Hematopoietic multipotent progenitor cell treated with erythropoietin and hydrocortisone succinate and interleukin-3 and kit ligand, for 6 days (in vitro differentiated cells): ENCODE data around the gene CFC1B.
"Not testable (repeated sequence)": the region's sequence is repeated elsewhere in the genome, so short reads cannot be mapped to it uniquely, and the experiment has no call there.

Experiments
- DNase-seq: peaks from one replicate; pipeline ENCODE4 v3.0.0-alpha.2; 2015

The CFC1B gene

DNA sequence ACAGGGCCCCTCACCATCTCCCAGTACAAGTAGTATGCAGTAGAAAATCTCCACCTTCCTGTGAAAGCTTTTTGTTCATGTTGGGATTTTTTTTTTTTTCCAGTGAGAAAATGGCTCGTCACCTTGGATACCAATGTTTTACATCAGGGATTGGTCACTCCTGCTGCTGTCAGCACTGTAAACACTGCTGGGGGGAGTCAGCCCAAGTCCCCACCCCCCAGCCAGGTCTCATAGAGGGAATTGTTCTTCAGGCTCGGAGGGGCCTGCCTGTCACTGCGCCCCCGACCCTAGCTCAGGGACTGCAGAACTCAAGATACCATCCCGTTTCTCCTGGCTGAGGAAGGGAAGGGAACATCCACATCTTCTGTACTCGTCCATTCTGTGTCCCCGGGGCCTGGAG lies at the start of gene CFC1B:
CFC1B (plus strand) TSS at position 231 of the 400 bp plus-strand sequence. CDS start 263 bp downstream, outside the sequence.
- not testable (repeated sequence) for DNase-seq

DNA sequence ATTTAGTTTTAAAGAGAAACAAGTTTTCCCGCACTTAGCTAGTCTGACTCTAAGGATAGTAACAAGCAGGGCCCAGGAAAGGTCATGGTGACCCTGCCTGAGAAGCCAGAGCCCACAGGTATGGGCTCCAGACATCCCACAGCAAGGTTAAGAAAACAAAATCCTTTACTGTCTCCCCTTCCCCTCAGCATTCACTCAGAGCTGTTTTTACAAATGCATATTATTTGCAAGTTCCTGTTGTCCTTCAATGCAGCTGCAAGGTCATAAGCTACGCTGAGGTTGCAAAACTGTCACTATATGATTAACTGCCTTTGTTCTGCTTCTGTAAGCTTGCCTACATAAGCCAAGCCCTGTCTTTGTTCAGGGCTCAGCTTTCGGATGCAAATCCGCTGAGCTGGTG lies 29.9 kb upstream of the CFC1B start:
- DNase-seq: not testable (repeated sequence)

DNA sequence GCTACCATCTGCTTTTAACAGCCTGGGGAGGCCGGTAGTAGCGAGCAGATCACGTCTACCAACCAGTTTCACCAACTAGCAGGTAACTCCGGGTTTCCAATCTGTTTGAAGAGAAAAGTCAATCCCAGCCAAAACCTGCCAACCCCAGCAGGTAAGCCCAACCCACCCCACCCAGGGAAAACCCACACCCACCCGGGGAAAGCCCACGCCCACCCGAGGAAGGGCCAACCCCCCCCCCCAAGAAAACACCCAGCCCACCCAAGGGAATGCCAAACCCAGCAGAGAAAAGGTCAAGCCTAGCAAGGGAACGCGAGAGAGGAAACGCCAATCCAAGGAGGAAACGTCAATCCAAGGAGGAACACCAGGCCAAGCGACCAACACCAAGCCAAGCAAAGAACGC lies 11.8 kb upstream of the CFC1B start, which contains the start of gene POTEI:
POTEI (minus strand) TSS at position 101 of the 400 bp plus-strand sequence; CDS start at position 8, 93 bp downstream.
- not testable (repeated sequence) for DNase-seq

DNA sequence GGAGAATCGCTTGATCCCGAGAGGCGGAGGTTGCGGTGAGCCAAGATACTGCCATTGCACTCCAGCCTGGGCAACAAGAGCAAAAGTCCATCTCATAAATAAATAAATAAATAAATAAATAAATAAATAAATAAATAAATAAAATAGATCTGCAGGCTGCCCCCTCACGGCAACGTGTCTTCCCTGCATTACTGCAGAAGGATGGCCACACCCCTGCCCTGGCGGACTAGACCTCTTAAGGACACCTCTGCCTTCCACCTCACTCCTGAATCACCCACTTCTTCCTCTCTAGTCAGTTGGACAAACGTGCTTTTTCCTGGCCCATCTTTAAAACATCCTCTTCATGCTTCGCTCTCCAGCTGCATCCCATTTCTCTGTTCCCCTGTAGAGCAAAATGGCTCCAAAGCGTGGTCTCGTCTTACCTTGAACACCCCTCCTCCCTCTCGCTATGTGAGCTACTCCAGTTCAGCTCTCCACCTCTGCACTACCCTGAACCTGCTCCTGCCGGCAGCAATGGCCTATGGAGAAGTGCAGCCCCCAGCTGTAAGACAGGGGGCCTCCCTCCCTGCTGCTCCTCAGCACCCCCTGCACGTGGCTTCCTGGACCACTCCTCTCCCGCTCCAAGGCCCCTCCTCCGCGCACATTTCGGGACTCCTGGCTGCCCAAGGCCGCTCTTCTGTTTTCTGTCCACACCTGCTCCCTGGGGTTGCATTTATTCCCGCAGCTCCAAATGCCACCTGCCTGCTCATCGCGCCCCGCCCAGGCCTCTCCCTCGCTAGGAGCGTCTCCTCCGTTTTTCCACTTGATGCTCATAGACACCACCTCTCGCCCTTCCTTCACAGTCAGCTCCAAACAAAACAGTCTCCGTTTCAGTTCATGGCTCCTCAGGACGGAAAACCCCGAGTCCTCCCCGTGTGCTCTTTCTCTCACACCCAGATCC lies 9.9 kb upstream of the CFC1B start:
- DNase-seq: not testable (repeated sequence)

DNA sequence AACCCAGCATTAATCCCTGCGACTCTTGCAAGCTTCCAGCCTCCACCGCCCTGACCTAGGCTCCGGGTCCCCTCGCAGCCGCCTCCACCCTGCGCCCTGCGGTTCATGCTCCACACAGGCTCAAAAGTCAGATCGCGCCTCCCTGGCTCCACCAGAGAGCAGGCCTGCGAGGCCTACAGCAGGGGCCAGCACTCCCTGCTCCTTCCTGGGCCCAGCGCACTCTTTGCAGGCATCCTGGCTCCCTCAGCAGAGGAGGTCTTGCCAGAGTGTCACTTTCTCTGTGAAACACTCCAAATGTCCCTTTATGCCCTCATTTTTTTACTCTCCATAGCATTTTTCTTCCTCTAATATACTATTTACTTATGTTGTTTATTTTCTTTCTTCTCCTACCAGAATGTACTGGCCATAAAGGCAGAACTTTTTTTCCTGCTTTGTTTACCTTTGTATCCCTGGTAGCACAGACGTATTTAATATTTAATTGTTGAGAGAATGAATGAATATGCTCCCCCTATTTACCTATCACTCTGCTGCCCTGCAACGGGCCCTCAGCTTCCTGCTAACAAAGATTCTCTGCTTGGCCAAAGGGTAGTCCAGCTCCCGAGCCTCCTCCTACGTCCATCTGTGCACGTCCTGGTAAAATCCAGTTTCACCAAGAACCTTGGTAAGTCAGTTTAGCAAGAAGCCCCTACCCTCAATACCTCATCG lies 9.1 kb upstream of the CFC1B start:
- DNase-seq: not testable (repeated sequence)

DNA sequence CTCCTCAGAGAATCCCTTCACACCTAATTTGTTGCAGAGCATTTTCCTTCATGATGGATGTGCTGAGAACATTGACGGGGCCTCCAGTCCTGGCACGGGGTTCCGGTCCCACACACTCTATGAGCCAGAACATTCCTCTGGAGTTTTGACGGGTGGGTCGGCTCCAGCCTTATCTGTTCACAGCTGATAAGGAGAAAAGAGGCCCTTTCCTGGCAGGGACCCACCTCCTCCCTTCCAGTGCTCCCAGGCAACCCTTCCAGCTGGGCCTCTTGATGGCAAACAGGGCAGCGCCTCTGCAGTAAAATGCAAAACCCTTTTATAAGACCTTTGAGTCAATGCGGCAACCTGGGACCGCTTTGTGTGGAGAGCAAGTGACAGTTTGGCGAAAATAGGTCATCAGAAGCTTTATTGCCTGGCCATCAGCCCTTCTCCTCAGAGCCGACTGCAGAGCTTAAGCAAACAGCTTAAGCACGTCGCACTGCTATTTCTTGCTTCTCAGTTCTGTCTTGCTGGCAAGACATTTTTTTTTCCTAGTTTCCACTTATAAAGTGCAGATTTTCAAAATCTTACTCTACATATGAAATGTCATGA lies 2.4 kb upstream of the CFC1B start:
- DNase-seq: not testable (repeated sequence)

DNA sequence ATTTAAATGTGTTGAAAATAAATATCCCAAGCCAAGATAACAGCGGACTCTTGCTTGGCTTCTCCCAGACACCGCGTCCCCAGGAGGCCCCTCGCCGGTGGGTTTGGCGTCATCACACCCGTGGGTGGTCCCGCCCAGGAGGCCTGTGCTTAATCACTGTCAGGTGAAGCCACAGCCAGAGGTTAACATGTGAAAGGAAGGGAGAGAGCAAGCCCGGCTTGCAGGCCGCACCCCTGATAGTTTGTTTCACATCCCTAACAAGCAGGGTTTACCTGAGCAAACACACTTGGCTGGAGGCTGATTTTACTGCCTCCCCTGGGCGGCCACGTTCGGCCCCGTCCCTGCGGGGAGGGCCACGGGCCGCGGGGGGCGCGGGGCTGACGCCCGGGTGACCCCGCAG lies 1.4 kb downstream of the CFC1B start:
- DNase-seq: not testable (repeated sequence)

DNA sequence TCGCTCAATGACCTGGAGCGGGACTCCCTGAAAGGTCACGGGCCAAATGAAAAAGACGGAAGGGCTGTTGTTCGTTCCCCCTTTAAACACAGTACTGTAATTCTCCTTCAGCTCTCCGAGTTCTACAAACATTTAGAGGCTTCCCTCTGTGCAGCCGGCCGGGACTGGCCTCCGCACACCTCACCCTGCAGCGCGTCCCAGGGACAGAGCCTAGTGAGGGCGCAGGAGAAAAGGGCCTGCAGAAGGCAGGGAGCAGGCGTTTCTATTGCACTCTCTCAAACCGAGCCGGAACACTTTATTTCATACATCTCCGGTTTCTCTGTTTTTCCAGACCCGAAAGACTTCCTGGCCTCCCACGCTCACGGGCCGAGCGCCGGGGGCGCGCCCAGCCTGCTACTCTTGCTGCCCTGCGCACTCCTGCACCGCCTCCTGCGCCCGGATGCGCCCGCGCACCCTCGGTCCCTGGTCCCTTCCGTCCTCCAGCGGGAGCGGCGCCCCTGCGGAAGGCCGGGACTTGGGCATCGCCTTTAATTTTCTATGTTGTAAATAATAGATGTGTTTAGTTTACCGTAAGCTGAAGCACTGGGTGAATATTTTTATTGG lies 6.4 kb downstream of the CFC1B start:
- not testable (repeated sequence) for DNase-seq

DNA sequence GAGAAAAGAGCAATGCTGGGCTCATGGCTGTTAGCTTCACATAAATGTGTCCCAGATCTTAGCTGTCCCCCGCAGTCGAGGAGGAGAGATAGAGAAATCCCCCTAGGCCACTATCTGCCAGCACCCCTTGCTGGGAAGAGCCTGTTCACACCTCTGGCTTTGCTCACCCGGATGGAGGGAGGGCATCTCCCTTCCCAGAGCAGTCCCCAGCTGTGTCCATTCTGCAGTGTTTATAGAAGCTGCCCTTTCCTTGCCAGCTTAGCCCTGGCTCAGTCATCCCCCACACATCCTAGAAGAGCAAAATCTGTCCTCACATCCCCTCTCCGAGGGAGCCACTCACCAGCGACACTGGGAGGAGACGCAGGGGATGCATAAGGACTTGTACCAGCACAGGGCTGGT lies 8.5 kb downstream of the CFC1B start:
- not testable (repeated sequence) for DNase-seq

DNA sequence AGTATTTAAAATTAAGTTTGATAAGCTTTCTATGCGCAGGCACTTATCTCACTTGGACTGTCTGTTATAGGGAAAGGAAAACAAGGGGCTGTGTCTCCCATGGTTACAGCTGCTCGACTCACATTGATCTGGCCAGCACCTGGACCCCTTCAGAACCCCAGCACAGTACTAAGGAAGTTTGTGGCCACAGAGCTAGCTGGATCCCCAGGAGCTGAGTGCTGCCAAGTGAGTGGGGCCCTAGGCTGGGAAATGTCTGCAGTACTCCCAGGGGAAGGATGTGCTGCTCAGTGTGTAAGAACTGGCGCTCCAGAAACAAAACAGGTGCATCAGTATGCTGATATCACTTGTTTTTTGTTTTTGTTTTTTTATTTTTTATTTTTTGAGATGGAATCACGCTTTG lies 9.2 kb downstream of the CFC1B start:
- DNase-seq: not testable (repeated sequence)

DNA sequence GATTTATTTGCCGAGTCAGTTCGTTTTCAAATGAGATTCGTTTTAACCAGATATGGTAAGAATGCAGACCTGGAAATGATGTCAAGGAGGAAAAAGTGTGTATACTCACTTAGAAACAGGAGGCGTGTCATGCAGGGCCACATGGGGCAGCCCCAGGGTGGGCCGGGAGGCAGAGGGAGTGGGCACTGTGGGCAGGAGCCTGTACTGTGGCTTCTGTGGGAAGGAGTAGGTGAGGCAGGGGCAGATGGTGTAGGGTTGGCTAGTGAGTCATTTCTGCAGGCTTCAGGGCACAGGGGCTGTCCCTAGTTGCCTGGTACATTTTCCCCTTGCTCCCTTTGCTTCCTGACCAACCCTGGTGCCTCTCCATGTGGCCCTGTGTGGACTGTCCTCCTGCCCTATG lies 10.2 kb downstream of the CFC1B start:
- DNase-seq: not testable (repeated sequence)

DNA sequence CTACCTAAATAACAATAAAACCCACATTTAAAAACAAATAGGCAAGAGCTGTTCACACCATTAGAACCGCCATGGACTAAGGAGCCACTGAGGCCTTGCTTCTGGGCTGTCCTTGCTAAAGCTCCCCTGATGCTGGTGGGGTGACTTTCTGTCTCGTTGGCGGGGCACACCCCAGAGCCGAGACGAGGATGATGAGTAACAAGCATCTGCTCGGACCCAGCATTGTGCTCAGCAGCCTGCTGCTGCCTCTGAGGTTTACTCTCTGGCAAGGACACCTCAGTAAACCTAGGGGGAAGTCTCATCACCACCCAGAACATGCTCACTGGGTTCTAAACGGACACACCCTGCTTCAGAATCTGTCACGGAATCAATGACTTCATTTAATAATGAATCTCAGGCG lies 10.7 kb downstream of the CFC1B start:
- not testable (repeated sequence) for DNase-seq

DNA sequence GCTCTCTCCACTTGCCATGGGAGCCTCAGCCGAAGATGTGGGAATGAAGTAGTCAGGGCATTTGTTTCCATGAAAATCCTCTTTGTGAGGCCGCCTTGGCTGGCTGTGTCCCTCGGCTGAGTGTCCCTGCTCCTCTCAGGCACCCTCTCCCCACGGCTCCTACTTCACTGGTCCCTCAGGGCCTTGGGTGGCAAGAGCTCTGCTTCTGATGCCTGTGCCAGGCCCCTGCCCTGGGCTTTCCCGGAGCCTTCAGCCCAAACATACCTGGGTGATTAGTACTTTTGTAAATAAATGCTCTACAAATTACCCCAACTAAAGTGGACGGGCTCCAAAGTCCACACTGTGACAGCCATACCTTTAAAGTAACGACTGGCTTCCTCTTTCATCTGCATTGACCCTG lies 15.6 kb downstream of the CFC1B start:
- DNase-seq: not testable (repeated sequence)

DNA sequence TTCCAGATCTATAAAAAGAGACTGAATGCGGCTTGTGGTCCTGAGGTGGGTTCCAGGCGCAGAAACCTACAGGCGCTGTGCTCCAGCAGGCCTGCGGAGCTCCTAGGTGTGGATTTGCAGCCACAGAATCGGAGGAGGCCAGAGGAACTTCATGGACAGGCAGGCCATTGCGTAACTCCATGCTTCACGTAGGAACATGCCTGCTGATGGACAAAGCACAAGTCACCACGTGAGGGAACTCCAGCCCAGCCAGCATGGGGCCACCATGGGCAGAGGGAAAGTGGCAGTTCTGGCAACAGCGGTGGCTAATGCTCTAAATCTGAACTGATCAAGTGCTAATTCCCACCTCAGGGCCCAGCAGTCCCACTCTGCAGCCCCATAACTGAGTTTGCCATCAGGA lies 17.2 kb downstream of the CFC1B start:
- not testable (repeated sequence) for DNase-seq

DNA sequence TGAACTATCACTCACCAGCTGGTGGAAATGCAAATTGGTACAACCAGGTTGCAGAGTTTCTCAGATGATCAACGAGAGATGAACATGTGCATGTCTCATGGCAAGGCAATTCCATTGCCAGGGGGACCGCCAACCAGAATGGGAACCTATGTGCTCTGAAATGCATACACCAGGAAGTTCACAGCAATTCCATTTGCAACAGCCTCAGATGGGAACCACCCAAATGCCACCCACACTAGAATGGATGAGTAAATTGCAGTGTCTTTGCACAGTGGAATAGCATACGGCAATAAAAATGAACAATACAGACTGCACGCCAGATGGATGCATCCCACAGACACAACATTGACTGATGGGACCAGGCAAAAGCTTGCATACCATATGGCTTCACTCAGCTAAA lies 21.8 kb downstream of the CFC1B start:
- not testable (repeated sequence) for DNase-seq

DNA sequence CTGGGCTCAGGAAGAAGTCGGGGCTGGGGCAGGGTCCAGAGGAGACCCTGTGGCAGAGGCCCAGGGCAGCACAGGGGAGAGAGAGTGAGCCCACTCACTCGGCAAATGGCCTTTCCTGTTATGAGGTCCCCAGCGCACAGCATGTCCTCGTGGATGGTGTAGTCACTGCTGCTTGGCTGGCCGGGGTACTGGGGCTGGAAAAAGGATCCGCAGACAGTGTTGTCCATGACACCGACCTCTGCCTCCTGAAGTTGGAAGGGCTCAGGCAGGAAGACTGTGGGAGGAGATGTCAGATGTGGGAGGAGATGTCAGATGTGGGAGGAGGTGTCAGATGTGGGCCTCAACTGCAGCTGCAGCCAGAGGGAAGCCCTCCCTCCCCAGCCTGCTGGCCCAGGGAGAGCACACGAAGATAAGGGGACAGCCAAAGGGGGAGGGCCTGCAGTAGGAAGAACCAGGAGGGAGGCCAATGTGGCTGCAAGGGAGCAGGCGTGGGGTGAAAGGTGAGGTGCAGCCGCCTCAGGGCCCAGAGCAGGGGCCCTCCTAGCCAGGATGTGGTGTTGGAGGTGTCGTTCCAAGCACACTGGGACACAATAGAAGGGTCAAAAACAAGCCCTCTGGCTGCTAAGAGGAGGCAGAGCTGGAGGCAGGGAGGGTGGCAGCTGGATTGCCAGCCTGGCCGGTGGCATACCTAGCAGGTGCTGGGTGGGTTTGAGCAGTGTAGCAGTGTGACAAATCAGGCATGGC lies 22.9 kb downstream of the CFC1B start:
- not testable (repeated sequence) for DNase-seq

DNA sequence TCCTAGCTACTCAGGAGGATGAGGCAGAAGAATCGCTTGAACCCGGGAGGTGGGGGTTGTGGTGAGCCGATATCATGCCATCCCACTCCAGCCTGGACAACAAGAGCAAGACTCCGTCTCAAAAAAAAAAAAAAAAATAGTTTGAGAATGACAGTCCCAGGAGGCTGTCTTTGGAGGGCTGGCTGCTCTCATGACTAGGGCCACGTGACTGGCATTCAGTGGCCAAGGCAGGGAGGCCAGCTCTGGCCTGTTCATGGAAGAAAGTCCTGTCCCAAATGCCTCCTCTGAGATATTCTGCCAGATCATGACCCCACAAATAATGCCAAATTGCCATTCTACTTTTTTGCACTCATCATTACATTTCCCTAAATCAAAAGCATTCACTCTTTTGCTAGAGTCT lies 24.0 kb downstream of the CFC1B start:
- DNase-seq: not testable (repeated sequence)

DNA sequence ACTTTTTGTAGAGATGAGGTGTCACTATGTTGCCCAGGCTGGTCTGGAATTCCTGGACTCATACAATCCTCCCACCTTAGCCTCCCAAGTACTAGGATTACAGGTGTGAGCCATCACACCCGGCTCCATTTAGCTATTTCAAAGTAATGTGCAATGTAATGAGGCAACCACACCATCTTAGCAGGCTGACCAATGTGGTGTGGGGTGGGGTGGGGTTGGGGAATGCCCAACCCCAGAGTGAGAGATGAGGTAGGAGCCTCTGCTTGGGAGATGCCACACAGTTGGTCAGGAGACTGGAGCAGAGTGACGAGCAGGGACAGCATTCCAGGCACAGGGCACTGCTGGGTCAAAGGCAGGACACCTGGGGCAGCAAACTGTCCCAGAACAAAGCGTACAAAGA lies 27.4 kb downstream of the CFC1B start:
- DNase-seq: not testable (repeated sequence)

DNA sequence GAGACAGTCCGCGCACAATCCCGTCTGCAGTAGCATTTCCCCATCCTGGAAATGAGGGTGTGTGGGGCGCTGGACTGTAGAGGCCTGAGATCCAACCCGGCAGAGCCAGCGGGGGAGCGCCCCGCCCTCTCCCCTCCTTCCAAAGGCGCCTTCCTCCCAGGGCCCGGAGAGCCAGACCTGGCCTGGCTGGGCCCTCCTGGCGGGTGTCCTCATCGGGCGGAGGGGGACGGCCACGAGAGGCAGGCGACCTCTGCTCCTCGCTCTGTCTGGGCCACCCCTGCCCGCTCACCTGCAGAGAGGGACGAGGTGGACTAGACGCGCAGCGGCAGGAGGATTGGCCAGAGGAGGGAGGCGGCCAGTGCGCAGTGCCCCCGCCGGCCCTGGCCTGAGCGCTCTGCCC lies 28.5 kb downstream of the CFC1B start:
- DNase-seq: not testable (repeated sequence)

DNA sequence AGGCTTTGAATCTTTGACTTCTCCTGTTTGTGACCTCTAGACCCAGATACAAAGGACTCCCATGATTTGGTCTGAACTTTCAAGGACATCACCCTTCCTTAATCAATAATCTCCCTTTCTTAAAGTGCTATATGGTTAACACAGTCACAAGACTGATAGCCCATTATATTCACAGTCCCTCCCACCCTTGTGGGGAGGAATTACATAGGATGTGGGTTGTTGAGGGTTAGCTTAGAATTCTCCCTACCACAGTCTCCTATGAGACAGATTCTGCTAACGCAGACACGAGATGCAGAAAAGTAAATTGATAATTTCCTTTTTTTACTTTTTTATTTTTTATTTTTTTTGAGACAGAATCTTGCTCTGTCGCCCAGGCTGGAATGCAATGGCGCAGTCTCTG lies 33.2 kb downstream of the CFC1B start:
- DNase-seq: not testable (repeated sequence)

DNA sequence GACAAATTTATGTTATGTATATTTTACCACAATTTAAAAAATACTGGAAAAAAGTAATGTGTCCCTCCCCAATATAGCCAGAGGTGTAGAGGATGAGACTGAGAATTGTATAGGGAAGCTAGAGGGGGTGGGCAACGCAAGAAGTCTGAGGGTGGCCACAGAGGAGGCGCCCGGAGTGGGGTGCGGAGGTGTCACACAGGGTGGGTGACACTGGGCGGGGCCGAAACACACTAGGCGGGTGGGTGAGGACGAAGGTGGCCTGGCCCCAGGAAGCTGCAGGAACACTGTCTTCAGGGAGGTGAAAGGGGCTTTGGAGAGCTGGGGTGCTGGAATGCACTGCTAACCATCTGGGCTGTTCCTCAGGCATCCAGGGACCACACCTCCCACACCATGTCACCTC lies 35.4 kb downstream of the CFC1B start:
- DNase-seq: not testable (repeated sequence)

DNA sequence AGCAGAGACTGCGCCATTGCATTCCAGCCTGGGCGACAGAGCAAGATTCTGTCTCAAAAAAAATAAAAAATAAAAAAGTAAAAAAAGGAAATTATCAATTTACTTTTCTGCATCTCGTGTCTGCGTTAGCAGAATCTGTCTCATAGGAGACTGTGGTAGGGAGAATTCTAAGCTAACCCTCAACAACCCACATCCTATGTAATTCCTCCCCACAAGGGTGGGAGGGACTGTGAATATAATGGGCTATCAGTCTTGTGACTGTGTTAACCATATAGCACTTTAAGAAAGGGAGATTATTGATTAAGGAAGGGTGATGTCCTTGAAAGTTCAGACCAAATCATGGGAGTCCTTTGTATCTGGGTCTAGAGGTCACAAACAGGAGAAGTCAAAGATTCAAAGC lies 45.1 kb downstream of the CFC1B start:
- DNase-seq: not testable (repeated sequence)
